ENCODE measurements around the gene FAM234A. TPM values are rescaled to one million over a fixed set of nuclear protein-coding genes. Genes with fewer than 3 reads are reported as not detected.
"Not testable (repeated sequence)": the region's sequence is repeated elsewhere in the genome, so short reads cannot be mapped to it uniquely, and the experiment has no call there.

Gene FAM234A
- polyA plus RNA-seq, 3 donors: 64.6 to 77.8 (median 64.6) TPM

DNA sequence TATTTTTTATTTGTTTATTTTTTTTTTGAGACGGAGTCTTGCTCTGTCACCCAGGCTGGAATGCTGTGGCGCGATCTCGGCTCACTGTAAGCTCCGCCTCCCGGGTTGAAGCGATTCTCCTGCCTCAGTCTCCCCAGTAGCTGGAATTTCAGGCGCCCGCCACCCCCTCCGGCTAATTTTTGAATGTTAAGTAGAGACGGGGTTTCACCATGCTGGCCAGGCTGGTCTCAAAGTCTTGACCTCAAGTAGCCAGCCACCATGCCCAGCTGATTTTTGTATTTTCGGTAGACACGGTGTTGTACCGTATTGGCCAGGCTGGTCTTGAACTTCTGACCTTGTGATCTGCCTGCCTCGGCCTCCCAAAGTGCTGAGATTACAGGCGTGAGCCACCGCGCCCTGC is 4.3 kb upstream of the FAM234A start:
- DNase-seq (ENCODE audit: low read depth in 3 of 3, low spot score in 2 of 3): not testable (repeated sequence)

DNA sequence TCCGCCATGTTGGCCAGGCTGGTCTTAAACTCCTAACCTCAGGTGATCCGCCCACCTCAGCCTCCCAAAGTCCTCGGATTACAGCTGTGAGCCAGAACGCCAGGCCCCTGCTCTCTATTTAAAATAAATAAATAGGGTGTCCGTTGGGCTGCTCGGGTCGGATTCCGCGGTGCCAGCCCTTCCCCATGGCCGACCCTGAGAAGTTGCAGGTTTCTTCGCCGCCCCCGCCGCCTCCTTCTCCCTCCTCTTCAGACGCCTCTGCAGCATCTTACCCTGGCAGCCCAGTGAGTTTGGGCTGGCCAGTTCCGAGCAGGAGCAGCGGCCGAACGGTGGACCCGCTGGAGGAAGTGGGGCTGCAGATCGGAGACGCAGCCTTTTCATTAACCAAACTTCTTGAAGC is 3.7 kb upstream of the FAM234A start:
- DNase-seq (ENCODE audit: low read depth in 3 of 3, low spot score in 2 of 3): no peak

DNA sequence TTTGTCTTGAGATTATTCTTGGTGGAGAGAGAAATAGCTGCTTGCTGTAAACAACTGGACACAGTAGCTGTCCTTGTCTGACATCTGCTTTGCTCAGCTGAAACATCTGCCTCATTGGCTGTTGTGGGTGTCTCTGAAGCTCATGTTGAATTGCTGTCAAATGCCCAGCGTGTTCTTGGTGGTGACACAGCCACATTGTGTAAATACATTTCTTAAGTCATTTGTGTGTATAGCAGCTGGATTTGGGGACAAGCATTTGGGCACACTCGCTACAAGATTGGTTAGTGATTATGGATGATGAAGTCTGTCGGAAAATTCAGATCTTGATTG is 5.3 kb downstream of the FAM234A start:
- DNase-seq (ENCODE audit: low read depth in 3 of 3, low spot score in 2 of 3): no peak

DNA sequence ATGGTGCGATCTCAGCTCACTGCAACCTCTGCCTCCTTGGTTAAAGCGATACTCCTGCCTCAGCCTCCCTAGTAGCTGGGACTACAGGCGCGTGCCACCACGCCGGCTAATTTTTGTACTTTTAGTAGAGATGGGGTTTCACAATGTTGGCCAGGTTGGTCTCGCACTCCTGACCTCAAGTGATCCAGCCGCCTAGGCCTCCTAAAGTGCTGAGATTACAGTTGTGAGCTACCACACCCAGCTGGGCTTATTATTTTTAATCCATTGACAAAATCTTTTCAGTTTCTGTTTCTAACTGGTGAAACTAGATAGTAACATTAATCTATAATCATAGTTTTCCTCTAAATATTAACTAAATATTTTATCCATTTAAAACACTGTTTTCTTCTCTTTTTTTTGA is 5.9 kb downstream of the FAM234A start:
- DNase-seq (ENCODE audit: low read depth in 3 of 3, low spot score in 2 of 3): no peak

DNA sequence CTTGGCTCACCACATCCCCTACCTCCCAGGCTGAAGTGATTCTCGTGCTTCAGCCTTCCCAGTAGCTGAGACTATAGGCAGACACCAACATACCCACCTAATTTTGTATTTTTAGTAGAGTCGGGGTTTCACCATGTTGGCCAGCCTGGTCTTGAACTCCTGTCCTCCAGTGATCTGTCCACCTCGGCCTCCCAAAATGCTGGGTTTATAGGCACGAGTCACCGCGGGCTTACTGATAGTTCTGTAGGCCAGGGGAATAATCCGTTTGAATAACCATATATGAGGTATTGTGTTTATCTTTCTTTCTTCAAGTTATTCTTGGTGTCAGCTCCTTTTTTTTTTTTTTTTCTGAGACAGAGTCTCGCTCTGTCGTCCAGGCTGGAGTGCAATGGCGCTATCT is 7.7 kb downstream of the FAM234A start:
- DNase-seq (ENCODE audit: low read depth in 3 of 3, low spot score in 2 of 3): no peak

DNA sequence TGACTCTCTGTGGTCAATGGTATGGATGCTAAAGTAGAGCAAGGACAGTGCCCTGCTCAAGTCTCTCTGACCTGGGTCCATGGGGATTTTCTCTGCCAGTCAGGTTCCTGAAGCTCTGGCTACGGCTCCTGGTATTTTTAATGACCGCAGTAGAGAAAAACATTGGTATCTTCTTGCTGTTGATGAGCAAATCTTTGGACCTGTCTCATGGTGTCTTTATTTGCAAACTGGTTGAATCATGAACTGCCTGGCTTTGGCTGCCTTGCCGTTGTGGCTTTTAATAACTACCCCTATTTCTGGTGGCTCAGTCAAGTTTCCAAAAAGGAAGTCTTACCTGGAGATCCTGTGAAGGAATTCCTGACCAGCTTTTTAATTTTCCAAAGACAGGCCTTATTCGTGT is 8.7 kb downstream of the FAM234A start:
- no peak for DNase-seq (ENCODE audit: low read depth in 3 of 3, low spot score in 2 of 3)

DNA sequence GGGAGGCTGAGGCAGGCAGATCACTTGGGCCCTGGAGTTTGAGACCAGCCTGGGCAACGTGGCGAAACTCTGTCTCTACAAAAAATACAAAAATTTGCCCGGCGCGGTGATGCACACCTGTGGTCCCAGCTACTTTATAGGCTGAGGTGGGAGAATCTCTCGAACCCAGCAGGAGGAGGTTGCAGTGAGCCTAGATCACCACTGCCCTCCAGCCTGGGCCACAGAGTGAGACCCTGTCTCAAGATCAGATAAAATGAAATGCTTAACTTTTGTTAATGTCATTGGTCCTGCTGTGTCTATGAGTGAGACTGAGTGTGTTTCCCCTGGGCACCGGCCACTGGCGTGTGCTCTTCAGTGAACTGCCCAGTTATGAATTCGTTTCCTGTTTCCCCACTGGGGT is 10.5 kb downstream of the FAM234A start:
- DNase-seq (ENCODE audit: low read depth in 3 of 3, low spot score in 2 of 3): no peak

DNA sequence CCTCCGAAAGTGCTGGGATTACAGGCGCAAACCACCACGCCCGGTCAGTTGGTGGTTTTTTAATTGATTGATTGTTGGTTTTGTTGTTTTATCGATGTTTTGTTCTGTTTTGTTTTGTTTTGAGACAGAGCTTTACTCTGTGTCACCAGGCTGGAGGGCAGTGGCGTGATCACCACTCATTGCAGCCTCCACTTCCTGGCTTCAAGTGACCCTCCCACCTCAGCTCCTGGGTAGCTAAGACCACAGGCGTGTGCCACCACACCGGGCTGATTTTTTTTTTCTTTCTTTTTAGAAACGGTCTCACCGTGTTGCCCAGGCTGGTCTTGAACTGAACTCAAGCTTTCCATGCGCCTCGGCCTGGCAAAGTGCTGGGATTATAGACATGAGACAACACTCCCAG is 12.4 kb downstream of the FAM234A start:
- no peak for DNase-seq (ENCODE audit: low read depth in 3 of 3, low spot score in 2 of 3)

DNA sequence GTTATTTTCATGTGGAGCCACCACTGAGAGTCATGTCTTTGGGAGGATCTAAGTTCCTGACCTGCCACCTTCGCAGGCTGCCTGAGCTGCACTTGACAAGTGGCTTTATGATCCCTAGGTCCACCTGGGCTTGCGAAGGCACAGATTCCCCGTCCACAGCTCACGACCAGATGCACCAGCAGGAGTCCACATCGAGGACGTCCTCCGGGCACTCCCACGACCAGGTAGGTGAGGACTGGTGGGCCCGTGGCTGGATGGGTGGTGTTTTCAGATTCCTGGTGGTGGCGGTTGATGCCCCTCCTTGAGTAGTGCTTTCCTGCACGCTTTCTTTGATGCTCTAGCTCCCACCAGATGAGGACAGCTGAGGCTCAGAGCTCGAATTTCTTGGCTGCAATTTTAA is 14.8 kb downstream of the FAM234A start:
- no peak for DNase-seq (ENCODE audit: low read depth in 3 of 3, low spot score in 2 of 3)

DNA sequence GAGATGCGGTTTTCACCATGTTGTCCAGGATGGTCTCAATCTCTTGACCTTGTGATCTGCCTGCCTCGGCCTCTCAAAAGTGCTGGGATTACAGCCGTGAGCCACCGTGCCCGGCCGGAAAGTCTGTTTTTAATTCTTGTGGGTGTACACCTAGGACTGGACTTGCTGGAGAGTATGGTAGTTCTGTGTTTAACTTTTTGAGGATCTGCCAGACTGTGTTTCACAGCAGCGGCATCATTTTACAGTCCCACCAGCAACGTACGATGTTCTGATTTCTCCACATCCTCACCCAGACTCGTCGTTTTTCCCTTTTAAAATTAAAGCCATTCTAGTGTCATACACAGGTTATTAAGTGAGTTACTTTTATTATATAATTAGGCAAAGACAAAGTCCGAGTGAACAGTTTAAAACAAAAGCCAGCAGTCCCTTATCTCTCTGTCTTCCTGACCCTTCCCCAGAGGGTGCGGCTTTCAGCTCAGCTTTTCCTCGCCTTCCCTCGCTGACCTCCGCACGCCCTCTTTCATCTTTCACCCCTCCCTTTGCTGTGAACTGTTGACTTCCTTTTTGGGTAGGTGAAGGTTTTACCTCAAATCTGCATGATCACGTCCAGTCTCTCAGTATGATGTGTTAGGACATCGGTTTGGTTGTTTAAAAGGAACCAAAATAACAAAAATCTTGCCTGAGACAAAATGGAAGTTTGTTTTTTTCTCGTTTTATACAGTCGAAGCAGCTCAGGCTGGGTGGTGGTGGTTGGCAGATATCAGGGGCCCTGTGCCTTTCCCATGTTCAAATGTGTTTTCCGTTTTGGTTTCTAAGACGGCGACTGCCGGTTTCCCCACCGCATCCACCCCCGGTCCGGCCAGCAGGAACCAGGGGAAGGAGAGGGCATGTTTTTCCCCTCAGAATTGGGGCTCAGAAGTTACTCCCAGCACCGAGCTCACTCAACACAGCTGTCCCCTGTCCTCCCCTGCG is 18.0 kb downstream of the FAM234A start:
- DNase-seq (ENCODE audit: low read depth in 3 of 3, low spot score in 2 of 3): no peak

DNA sequence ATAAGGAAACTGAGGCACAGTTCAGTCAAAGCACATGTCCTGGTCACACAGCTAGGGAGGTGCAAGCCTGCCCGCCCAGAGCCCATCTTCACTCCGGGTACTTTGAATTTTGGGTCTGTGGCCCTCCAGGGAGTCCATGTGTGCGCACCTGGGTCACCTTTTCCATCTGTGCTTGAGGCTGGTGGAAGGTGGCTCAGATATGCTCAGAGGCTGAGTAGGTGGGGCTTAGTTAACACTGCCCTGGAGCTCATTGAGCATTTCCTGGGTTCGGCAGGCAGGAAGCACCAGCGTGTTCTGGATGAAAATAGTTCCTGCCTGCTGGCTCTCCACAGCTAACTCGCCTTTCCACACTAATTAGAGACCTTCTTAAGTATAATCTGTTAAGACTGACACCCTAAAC is 19.2 kb downstream of the FAM234A start:
- DNase-seq (ENCODE audit: low read depth in 3 of 3, low spot score in 2 of 3): no peak

DNA sequence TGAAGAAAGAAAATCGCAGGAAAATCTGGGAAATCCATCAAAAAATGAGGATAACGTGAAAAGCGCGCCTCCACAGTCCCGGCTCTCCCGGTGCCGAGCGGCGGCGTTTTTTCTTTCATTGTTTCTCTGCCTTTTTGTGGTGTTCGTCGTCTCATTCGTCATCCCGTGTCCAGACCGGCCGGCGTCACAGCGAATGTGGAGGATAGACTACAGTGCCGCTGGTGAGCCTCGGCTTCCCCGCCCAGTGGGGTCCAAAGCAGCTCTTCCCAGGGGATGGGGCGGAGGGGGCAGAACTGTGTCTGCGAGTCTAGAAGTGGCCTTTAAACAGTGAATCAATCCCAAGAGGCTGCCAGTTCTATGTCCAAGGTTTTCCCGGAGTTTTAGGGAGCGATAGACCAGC is 19.8 kb downstream of the FAM234A start:
- DNase-seq (ENCODE audit: low read depth in 3 of 3, low spot score in 2 of 3): no peak

DNA sequence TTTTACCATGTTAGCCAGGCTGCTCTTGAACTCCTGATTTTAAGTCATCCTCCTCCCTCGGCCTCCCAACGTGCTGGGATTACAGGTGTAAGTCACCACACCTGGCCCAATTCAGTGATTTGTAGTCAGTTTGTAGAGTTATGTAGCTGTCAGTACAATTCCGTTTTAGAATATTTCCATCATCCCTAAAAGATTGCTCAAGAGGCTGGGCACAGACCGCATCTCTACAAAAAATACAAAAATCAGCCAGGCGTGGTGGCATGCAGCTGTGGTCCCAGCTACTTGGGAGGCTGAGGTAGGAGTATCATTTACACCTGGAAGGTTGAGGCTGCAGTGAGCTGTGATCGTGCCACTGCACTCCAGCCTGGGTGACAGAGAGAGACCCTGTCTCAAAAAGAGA is 20.6 kb downstream of the FAM234A start:
- no peak for DNase-seq (ENCODE audit: low read depth in 3 of 3, low spot score in 2 of 3)

DNA sequence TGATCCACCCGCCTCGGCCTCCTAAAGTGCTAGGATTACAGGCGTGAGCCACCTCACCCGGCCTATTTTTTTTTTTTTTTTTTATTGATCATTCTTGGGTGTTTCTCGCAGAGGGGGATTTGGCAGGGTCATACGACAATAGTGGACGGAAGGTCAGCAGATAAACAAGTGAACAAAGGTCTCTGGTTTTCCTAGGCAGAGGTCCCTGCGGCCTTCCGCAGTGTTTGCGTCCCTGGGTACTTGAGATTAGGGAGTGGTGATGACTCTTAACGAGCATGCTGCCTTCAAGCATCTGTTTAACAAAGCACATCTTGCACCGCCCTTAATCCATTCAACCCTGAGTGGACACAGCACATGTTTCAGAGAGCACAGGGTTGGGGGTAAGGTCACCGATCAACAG is 23.5 kb downstream of the FAM234A start:
- not testable (repeated sequence) for DNase-seq (ENCODE audit: low read depth in 3 of 3, low spot score in 2 of 3)

DNA sequence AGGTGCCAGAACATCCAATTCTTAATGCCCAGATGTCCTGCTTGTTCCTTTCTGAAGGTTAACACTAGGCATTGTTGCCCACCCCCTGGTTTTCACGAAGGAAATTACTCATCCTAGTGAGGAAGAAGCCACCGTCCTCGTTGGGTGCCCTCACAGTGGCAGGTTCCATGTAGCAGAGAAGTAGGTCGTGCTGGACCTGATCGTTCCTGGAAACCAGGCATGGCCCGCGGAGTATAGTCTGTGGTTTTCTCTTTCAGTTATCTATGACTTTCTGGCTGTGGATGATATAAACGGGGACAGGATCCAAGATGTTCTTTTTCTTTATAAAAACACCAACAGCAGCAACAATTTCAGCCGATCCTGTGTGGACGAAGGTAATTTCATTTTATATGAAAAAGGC is 24.6 kb downstream of the FAM234A start:
- DNase-seq (ENCODE audit: low read depth in 3 of 3, low spot score in 2 of 3): no peak

DNA sequence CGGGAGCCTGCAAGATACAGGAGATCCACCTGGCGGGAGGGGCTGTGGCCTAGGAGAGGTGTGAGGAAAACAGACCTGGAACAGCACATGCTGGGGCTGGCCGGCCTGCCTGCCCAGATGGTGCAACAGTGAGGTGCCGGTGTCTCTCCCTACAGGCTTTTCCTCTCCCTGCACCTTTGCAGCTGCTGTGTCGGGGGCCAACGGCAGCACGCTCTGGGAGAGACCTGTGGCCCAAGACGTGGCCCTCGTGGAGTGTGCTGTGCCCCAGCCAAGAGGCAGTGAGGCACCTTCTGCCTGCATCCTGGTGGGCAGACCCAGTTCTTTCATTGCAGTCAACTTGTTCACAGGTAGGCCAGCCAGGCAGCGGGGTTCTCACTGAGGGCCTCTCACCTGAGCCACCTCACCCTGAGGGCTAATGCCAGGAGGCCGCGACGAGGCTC is 25.2 kb downstream of the FAM234A start:
- no peak for DNase-seq (ENCODE audit: low read depth in 3 of 3, low spot score in 2 of 3)

DNA sequence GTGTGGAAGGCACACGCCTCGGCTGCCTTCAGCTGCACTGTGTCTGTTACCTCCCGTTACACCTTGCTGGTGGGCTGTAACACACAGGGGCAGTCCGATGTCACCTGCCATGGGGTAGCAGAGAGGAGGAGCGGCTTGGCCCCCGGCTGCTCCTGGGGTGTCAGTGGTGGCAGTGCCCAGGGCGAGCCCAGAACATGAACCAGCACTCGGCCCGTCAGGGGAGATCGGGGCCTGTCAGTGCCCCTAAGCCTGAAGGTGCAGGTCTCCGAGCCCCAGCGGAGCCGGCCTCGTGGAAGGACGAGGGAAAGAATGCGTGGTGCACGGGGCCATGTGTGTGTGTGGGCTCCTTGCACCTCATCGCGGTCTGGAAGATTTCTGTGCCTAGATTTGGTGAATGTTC is 25.7 kb downstream of the FAM234A start:
- DNase-seq (ENCODE audit: low read depth in 3 of 3, low spot score in 2 of 3): no peak

DNA sequence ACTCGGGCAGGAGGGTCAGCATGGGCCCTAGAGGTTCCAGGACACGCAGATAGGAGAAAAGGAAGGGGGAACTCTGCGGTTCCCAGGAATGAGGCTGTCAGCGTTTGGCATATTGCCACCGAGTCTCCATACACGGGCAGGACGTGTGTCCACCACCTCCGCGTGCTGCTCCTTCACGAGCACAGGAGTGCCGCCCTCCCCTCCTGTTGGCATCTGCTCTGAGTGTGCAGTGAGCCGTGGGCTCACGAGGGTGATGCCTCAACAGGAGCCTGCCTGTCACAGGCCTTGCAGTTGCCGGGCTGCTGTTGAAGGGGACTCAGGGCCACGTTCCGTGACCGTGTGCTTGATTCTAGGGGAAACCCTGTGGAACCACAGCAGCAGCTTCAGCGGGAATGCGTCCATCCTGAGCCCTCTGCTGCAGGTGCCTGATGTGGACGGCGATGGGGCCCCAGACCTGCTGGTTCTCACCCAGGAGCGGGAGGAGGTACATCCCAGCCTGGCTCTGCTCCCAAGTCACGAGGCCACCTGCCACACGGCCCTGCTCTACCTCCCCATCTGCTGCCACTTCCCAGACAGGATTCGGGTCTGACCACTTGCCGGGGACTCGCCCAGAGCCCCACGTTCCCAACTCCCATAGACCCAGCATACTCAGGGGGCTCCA is 26.5 kb downstream of the FAM234A start:
- DNase-seq (ENCODE audit: low read depth in 3 of 3, low spot score in 2 of 3): no peak

DNA sequence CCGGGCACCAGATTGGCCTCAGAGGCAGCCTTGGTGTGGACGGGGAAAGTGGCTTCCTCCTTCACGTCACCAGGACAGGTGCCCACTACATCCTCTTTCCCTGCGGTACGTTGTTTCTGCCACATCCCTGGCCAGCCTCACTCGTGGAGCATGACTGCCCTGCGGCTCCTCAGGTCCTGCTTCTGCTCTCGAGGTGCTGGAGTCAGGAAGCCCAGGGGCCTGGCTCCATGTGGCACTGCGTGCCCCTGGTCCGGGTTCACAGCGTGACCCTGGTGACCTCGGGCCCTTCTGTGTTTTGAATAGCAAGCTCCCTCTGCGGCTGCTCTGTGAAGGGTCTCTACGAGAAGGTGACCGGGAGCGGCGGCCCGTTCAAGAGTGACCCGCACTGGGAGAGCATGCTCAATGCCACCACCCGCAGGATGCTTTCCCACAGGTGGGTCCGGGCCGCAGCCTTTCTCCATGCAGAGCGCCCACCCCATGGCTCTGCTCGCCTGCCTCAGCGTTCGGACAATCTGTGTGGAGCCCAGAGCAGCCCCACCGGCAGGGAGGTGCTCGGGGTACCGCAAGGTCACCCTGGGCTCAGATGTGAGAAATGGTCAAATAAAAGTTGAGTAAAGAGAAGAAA is 27.6 kb downstream of the FAM234A start:
- DNase-seq (ENCODE audit: low read depth in 3 of 3, low spot score in 2 of 3): no peak

DNA sequence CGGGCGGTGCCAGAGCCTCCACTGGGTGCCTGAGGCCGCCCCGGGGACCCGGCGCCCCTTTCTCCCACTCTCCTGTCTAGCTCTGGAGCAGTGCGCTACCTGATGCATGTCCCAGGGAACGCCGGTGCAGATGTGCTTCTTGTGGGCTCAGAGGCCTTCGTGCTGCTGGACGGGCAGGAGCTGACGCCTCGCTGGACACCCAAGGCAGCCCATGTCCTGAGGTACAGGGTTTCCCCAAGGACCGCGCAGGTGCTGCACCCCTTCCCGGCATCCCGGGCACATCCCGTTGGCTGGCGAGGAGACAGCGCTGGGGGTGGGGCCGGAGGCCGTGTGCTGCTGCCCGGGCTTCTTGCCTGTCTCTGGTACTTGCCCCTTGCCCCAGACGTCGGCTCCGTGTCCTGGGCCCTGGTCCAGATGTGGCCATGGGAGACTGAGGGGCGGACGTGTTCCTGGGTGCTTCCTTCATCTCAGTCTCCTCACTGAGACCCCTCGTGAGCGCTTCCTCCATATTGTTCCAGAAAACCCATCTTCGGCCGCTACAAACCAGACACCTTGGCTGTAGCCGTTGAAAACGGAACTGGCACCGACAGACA is 28.7 kb downstream of the FAM234A start:
- no peak for DNase-seq (ENCODE audit: low read depth in 3 of 3, low spot score in 2 of 3)

DNA sequence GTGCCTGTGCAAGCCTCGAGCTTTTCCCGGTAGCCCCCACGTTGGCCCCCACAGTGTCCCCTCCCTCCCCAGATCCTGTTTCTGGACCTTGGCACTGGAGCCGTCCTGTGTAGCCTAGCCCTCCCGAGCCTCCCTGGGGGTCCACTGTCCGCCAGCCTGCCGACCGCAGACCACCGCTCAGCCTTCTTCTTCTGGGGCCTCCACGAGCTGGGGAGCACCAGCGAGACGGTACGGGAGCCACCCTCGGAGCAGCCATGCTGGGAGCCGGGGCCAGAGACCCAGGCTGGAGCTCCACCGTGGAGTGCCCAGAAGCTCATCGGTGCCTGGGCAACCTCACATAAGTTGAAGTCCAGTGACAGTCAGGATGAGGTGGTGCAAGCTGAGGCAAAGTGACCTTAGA is 29.3 kb downstream of the FAM234A start:
- DNase-seq (ENCODE audit: low read depth in 3 of 3, low spot score in 2 of 3): no peak
